ENCODE results near the gene PIK3CA. TPM values are rescaled to one million over a fixed set of nuclear protein-coding genes. Genes with fewer than 3 reads are reported as not detected.
"Not testable (repeated sequence)": the region's sequence is repeated elsewhere in the genome, so short reads cannot be mapped to it uniquely, and the experiment has no call there.

The PIK3CA gene
- total and polyA plus RNA-seq, 3 experiments from 2014 or later, result 18.3 to 19.5 (median 18.8) TPM

DNA sequence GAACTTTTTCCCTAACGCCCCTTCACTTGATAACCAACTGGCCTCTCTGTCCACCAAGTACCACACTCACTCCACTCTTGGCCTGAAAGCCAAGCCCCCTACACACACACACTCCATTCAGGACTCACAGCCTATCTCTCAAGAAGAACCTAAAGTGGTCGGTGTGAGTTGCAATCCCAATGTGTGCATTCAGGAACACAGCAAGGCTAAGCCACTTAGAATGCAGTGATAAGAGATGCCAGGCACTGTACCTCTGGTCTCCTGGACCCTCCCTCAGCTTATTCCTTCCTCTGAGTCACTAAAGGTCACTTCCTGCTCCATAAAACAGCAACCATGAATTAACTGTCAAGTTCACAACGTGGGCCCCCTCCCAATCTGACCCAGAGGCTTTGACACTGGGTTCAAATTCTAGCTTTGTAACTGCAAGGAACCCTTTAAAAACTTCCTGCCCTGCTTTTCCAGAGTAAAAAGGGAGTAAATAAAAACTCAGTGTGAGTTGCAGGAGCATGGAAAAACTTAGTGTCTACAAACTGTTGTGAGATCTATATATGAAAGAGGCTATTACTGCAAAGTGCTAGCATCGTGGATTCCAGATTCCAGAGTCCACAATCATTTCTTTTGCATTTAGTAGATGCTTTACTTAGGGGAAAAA lies 120.4 kb downstream of the PIK3CA start:
- Mint-ChIP-seq H3K4me3 (no peak overlapping the region), H3K27ac (no peak overlapping the region), H3K9me3 (no peaks in the 10 kb centered on the region), H3K27me3 (peaks cover 6 to 21% of the 10 kb centered on the region in 2 donors), H3K36me3 (no peaks in the 10 kb centered on the region), H3K4me1 (no peaks in the 10 kb centered on the region)
- DNase-seq, result no peak
- ChIA-PET CTCF (no interaction called here), POLR2A (no interaction called here)
- no peaks in the 10 kb centered on the region for H3K27me3 ChIP-seq (ENCODE audit: insufficient read depth, low read length, poor library complexity, severe bottlenecking)
- H3K36me3 ChIP-seq (ENCODE audit: insufficient read depth, low read length), result no peaks in the 10 kb centered on the region
- no peaks in the 10 kb centered on the region for H3K4me1 ChIP-seq (ENCODE audit: insufficient read depth, low read length)
- no peaks in the 10 kb centered on the region for H3K9me3 ChIP-seq (ENCODE audit: low read length)
- H3K4me3 ChIP-seq (ENCODE audit: low read length), result no peak overlapping the region
- no peak overlapping the region for H3K27ac ChIP-seq (ENCODE audit: low read depth, low read length)

- Mint-ChIP-seq H3K4me1 (no peaks in the 10 kb centered on the region), H3K36me3 (no peaks in the 10 kb centered on the region), H3K27ac (no peak overlapping the region), H3K9me3 (no peaks in the 10 kb centered on the region), H3K4me3 (no peak overlapping the region), H3K27me3 (peaks cover 6 to 21% of the 10 kb centered on the region in 2 donors)
- ChIA-PET CTCF (no interaction called here), POLR2A (no interaction called here)
- DNase-seq, result no peak
- Histone ChIP-seq H3K4me3 (ENCODE audit: low read length) (no peak overlapping the region), H3K4me1 (ENCODE audit: insufficient read depth, low read length) (no peaks in the 10 kb centered on the region), H3K27ac (ENCODE audit: low read depth, low read length) (no peak overlapping the region), H3K27me3 (ENCODE audit: insufficient read depth, low read length, poor library complexity, severe bottlenecking) (no peaks in the 10 kb centered on the region), H3K9me3 (ENCODE audit: low read length) (no peaks in the 10 kb centered on the region), H3K36me3 (ENCODE audit: insufficient read depth, low read length) (no peaks in the 10 kb centered on the region)
These were observed 121.1 kb downstream of the PIK3CA start for GRCh38 chr3:179269152-179269707.

DNA sequence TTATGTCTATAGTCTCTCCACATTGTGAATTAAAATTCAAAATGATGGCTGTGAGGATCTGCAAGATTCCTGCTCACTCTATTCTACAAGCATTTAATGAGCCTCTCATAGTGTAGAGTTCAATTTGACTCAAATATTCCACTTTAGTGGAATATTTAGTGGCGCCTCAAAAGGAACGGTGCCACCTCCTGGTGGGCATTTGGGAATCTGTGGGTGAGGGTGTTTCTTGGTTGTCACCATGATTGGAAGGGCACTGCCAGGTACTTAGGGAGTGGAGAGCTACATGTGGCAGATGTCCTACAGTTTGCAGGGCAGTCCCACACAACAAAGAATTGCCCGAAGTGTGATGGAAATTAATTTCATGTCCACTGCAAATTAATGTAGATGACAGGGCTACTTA lies 124.2 kb downstream of the PIK3CA start:
- H3K27me3 Mint-ChIP-seq, result peaks cover 9 to 29% of the 10 kb centered on the region in 2 donors
- no peak overlapping the region for H3K27ac Mint-ChIP-seq
- Histone ChIP-seq H3K27ac (ENCODE audit: low read depth, low read length) (no peak overlapping the region), H3K27me3 (ENCODE audit: insufficient read depth, low read length, poor library complexity, severe bottlenecking) (peaks cover 3% of the 10 kb centered on the region), H3K36me3 (ENCODE audit: insufficient read depth, low read length) (no peaks in the 10 kb centered on the region), H3K4me1 (ENCODE audit: insufficient read depth, low read length) (no peaks in the 10 kb centered on the region), H3K4me3 (ENCODE audit: low read length) (no peak overlapping the region), H3K9me3 (ENCODE audit: low read length) (no peaks in the 10 kb centered on the region)
- H3K36me3 Mint-ChIP-seq, result no peaks in the 10 kb centered on the region
- no peak overlapping the region for H3K4me3 Mint-ChIP-seq
- CTCF ChIA-PET, result interaction anchor here (1.9 kb wide), 1 partner anchor 257 kb away, joined by 7 read pairs; no protein-coding TSS in a partner anchor
- DNase-seq, result no peak
- POLR2A ChIA-PET, result no interaction called here
- H3K4me1 Mint-ChIP-seq, result no peaks in the 10 kb centered on the region
- H3K9me3 Mint-ChIP-seq, result no peaks in the 10 kb centered on the region

- H3K4me1 ChIP-seq (ENCODE audit: insufficient read depth, low read length); CTCF ChIA-PET; POLR2A ChIA-PET; H3K27me3 ChIP-seq (ENCODE audit: insufficient read depth, low read length, poor library complexity, severe bottlenecking); H3K4me3 Mint-ChIP-seq; H3K36me3 ChIP-seq (ENCODE audit: insufficient read depth, low read length); H3K27ac Mint-ChIP-seq; DNase-seq; H3K4me3 ChIP-seq (ENCODE audit: low read length); H3K9me3 Mint-ChIP-seq; H3K27ac ChIP-seq (ENCODE audit: low read depth, low read length); H3K36me3 Mint-ChIP-seq; H3K4me1 Mint-ChIP-seq; H3K9me3 ChIP-seq (ENCODE audit: low read length): not testable (repeated sequence)
- H3K27me3 Mint-ChIP-seq, result peaks cover 12 to 38% of the 10 kb centered on the region in 2 donors
These were observed 126.3 kb downstream of the PIK3CA start for GRCh38 chr3:179274434-179274833.

- no peaks in the 10 kb centered on the region for H3K4me1 ChIP-seq (ENCODE audit: insufficient read depth, low read length)
- Mint-ChIP-seq H3K4me1 (no peaks in the 10 kb centered on the region), H3K27ac (no peak overlapping the region), H3K4me3 (no peak overlapping the region), H3K27me3 (peaks cover 13 to 47% of the 10 kb centered on the region in 2 donors), H3K9me3 (no peaks in the 10 kb centered on the region), H3K36me3 (no peaks in the 10 kb centered on the region)
- ChIA-PET POLR2A (no interaction called here), CTCF (no interaction called here)
- no peaks in the 10 kb centered on the region for H3K36me3 ChIP-seq (ENCODE audit: insufficient read depth, low read length)
- H3K4me3 ChIP-seq (ENCODE audit: low read length), result no peak overlapping the region
- no peak for DNase-seq
- no peaks in the 10 kb centered on the region for H3K9me3 ChIP-seq (ENCODE audit: low read length)
- peaks cover 3% of the 10 kb centered on the region for H3K27me3 ChIP-seq (ENCODE audit: insufficient read depth, low read length, poor library complexity, severe bottlenecking)
- H3K27ac ChIP-seq (ENCODE audit: low read depth, low read length), result no peak overlapping the region
These were observed 127.8 kb downstream of the PIK3CA start for GRCh38 chr3:179276001-179276400.

DNA sequence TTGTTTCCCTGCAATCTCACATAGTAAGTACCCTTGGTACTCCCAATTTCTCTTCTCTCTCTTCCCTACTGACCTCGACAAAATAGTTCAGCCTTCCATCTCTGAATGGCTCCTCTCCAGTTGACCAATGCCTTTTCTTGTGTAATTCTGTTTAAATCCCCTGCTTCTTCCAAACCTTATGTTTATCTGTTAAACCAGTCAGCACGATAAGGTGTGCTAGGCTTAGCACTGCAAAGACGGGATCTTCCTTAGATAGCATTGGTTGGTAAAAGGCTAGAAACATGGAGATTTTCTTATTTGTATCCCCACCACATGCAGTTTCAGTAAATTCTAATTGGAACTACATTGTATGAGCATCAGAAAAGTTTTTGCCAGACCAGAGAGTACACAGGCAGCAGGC lies 128.6 kb downstream of the PIK3CA start:
- CTCF ChIA-PET, result no interaction called here
- no peak overlapping the region for H3K4me3 Mint-ChIP-seq

DNA sequence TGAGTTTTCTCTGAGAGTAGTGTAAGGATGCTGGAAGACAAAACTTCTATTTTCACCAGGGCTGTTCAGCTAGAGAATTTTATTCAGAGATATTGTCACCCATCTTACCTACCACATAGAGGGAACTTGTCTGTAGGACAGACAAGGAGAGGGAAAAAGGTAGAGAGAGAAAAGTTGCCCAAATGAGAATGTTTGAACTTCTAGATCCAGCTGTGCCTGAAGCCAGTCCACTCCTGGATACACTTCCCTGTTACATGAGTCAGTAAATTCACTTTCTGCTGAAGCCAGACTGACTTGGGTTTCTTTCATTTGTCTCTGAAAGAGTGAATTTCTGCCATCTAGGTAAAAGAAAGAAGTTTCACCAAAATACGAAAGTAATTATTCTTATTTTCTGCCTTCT lies 130.0 kb downstream of the PIK3CA start:
- H3K36me3 ChIP-seq (ENCODE audit: insufficient read depth, low read length), result no peaks in the 10 kb centered on the region
- peaks cover 3% of the 10 kb centered on the region for H3K27me3 ChIP-seq (ENCODE audit: insufficient read depth, low read length, poor library complexity, severe bottlenecking)
- no peaks in the 10 kb centered on the region for H3K4me1 ChIP-seq (ENCODE audit: insufficient read depth, low read length)
- no peak overlapping the region for H3K4me3 ChIP-seq (ENCODE audit: low read length)
- no peak for DNase-seq
- Mint-ChIP-seq H3K4me3 (no peak overlapping the region), H3K4me1 (no peaks in the 10 kb centered on the region), H3K27ac (no peak overlapping the region), H3K27me3 (peaks cover 19 to 55% of the 10 kb centered on the region in 2 donors), H3K9me3 (no peaks in the 10 kb centered on the region), H3K36me3 (no peaks in the 10 kb centered on the region)
- POLR2A ChIA-PET, result no interaction called here
- H3K9me3 ChIP-seq (ENCODE audit: low read length), result no peaks in the 10 kb centered on the region
- no peak overlapping the region for H3K27ac ChIP-seq (ENCODE audit: low read depth, low read length)
- CTCF ChIA-PET, result no interaction called here

More for the DNA sequence above, 128.6 kb downstream of the PIK3CA start:
- Histone ChIP-seq H3K4me3 (ENCODE audit: low read length) (no peak overlapping the region), H3K27ac (ENCODE audit: low read depth, low read length) (no peak overlapping the region), H3K9me3 (ENCODE audit: low read length) (no peaks in the 10 kb centered on the region), H3K36me3 (ENCODE audit: insufficient read depth, low read length) (no peaks in the 10 kb centered on the region), H3K4me1 (ENCODE audit: insufficient read depth, low read length) (no peaks in the 10 kb centered on the region), H3K27me3 (ENCODE audit: insufficient read depth, low read length, poor library complexity, severe bottlenecking) (peaks cover 3% of the 10 kb centered on the region)
- POLR2A ChIA-PET, result no interaction called here
- H3K27me3 Mint-ChIP-seq, result peaks cover 14 to 50% of the 10 kb centered on the region in 2 donors
- no peaks in the 10 kb centered on the region for H3K9me3 Mint-ChIP-seq
- H3K4me1 Mint-ChIP-seq, result no peaks in the 10 kb centered on the region
- DNase-seq, result no peak
- H3K27ac Mint-ChIP-seq, result no peak overlapping the region
- H3K36me3 Mint-ChIP-seq, result no peaks in the 10 kb centered on the region

DNA sequence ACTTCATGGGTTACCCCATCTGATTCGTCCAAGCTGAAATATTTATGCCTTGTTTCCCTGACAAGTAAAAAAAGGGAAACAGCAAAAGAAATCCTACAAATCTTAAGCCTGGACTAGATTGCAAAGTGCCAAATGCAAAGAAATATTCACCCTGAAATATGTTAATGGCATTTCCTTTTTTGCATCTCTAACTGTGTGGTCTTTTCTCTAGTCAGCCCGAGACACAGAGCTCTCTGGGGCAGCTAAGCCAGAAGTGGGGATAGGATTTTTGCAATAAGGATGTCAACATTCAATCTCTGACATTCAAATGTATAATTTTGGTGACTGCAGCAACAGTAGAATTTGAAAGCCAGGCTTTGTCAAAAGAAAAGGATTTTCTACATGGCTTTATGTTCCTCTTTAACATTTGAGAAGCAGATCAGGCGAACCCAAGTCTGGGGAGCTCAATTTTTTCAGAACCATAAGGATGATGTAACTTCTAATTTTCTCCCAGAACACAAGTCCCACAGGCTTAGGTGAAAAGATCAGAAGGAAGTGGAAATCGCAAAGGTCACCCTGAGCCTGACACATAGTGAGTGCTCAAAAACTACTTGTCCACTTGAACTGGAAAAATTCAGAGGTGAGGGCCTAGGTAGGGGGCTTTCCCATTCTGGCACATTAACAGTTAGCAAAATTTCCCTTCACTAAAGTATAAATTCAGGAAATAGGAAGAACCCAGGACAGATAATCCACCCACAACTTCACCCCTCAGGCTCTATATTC lies 131.0 kb downstream of the PIK3CA start:
- Histone ChIP-seq H3K4me3 (ENCODE audit: low read length) (no peak overlapping the region), H3K9me3 (ENCODE audit: low read length) (no peaks in the 10 kb centered on the region), H3K27me3 (ENCODE audit: insufficient read depth, low read length, poor library complexity, severe bottlenecking) (peaks cover 3% of the 10 kb centered on the region), H3K4me1 (ENCODE audit: insufficient read depth, low read length) (no peaks in the 10 kb centered on the region), H3K27ac (ENCODE audit: low read depth, low read length) (no peak overlapping the region), H3K36me3 (ENCODE audit: insufficient read depth, low read length) (no peaks in the 10 kb centered on the region)
- ChIA-PET POLR2A (no interaction called here), CTCF (interaction anchor here (1.5 kb wide), 1 partner anchor 264 kb away, joined by 4 read pairs; no protein-coding TSS in a partner anchor)
- Mint-ChIP-seq H3K27me3 (peaks cover 20 to 59% of the 10 kb centered on the region in 2 donors), H3K36me3 (no peaks in the 10 kb centered on the region), H3K4me1 (no peaks in the 10 kb centered on the region), H3K9me3 (no peaks in the 10 kb centered on the region), H3K4me3 (no peak overlapping the region), H3K27ac (no peak overlapping the region)
- no peak for DNase-seq

All from CD8-positive, alpha-beta memory T cell (primary cell).